ENCODE measurements around the gene TEPSIN.

TEPSIN gene

DNA sequence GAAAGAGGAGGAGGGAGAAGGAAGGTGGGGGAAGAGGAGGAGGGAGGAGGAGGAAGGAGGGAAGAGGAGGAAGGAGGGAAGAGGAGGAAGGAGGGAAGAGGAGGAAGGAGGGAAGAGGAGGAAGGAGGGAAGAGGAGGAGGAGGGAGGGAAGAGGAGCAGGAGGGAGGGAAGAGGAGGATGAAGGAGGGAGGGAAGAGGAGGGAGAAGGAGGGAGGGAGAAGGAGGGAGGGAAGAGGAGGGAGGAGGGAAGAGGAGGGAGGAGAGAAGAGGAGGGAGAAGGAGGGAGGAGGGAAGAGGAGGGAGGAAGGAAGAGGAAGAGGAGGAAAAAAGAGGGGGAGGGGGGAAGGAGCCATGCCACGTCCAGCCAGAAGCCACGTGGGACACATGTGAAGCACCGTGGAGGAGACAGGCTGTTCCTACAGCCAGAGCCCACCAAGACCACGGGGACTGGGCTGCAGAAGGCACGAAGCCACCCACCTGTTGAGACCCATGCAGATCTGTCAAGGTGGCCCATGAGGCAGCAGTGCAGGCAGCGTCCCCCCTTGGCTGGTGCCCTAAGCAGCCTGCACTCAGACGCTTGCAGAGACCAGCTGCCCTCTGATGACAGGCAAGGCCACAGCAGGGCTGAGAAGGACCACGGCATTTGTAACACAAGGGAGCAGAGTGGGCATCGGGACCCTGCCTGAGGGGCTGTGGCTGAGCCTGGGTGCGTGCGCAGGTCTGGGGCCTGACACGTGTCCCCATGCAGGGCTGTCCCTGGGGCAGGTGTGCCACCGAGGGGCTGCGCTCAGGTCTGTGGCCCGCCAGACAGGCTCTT is 10.6 kb upstream of the TEPSIN start:
- no peak for DNase-seq

DNA sequence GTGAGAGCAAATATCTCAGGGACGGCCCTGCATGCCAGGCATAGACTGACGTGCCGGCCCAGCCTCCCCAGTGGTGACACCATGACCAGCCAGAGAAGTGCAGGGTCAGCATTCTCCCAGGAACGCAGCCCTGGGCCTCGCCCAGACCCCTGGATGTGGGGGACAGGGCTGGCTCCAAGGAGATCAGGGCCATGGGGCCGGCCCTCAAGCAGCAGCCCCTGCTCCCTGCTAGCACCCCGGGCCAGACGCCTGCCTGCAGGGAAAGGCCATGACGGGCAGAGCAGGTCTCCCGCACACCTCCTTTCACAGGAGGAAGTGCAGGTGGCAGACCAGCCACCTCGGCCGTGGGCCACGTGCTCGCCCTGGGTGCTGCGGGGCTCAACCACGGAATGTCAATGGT is 9.8 kb upstream of the TEPSIN start:
- no peak for DNase-seq

DNA sequence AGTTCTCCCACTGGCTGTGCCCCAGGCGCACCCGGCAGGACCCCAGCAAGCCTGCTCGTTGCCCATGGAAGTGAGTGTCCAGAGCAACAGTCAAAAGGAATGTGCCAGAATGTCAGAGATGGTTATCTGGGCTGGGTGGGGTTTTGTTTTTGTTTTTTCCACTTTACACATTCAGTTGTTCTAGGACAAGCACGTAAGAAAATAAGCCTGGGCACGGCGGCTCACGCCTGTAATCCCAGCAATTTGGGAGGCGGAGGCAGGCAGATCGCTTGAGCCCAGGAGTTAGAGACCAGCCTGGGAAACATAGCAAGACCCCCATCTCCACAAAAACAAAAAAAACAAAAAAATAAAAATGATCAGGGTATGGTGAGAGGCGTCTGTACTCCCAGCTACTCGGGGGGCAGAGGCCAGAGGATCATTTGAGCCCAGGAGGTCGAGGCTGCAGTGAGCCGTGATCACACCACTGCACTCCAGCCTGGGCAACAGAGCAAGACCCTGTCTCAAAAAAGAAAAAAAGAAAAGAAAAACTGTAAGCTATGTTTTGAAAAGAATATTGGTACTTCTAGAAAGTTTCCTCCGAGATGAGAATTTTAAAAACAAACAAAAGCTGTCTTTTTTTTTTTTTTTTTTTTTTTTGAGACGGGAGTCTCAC is 8.6 kb upstream of the TEPSIN start:
- no peak for DNase-seq

DNA sequence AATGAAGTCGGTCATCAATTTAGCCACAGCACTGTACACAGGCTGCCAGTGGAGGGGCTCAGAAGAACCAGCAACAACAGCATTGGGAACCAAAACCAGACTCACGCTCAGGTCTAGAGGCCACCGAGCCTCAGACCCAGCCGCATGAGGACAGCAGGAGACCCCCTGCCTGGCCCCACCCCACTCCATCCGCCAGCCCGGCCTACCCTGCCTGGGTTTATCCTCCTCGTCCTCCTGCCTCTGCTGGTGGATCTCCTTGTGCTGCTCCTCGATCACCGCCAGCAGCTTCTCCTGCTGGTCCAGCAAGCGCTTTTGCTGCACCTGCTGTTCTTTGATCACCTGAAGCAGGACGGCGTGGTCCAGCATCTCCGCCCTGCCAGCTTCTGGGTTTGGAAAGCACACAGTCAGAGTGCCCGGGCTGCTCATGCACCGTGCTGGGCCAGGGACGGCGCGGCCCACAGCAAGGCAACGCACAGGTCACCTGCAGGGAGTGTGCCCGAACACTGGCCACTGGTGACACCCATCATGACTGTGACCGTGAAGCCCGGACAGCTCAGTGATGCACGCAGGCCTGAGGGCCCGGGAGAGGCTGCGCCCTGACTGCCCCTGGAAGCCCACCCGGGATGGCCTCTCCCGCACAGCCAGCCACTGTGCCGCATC is 8.0 kb upstream of the TEPSIN start:
- DNase-seq: no peak

DNA sequence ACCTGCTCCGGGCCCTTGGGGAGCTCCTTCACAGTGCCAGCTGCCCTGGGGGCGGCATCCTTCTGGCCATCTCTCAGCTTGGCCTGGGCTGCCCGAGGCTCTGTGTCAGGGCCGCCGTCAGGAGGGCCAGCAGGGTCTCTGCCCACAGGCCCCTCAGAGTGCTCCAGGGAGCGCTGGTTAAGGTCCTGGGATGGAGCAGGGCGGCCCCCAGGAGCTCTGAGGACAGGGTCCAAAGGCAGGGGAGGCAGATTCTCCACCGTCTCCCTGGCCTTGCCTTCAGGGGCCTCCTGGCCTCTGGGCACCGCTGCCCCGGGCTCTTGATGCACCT is 7.5 kb upstream of the TEPSIN start:
- DNase-seq: no peak

DNA sequence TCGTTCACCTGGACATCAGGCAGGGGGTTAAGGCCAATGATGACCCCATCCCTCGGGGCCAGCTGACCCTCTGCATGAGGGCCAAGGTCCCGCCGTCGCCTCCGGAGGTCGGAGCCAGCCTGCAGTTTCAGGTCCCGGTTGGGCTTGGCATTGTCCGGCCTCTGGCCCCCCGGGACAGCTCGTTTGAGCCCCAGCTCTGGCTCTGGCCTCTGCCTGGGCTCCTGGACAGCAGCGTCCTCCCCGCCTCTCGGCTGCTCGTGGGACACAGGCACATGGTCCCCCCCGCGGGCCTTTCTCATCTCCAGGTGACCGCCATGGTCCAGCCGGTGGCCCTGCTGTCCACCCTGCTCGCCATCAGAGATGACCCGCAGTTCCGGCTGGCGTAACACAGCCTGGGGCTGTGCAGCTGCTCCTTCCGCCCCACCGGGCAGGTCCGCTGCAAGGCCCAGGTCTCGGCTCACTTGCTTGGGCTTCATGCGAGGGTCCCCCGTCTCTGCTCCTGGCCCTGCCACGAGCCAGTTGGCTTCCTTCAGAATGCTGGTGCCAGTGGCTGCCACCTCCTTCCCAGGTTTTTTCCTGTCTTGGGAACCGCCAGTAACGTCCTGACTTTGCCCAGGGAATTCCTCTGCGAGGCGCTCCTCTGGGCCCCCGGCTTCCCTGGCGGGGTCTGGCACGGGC is 6.9 kb upstream of the TEPSIN start:
- no peak for DNase-seq

DNA sequence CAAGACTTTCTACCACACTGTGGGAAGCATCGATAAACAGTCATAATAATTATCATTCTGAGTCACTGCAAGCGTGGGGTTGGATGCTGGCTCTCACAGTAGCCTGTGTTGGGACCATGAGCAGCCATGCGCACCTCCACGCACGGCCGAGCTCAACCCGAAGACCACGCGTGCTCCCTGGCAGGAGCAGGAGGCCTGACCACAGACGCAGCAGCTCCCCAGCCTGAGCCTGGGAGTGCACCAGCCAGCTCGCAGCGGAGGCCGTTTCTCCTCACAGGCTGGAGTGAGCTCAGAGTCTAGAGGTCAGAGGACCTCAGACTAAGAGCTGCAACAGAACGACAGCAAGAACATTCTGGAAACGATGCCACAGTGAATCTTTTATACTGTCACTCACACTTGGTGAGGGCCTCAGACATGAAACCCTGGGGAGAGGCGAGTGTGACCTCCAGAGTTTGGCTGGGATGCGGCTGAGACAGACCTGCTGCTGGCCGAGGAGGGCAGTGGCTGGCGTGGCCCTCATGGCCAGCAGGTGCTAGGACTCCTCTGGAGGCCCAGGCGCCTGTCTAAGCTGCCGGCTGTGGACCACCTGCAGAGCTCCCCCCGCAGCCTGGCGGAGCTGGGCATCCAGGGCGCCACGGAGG is 6.3 kb upstream of the TEPSIN start:
- DNase-seq: no peak

DNA sequence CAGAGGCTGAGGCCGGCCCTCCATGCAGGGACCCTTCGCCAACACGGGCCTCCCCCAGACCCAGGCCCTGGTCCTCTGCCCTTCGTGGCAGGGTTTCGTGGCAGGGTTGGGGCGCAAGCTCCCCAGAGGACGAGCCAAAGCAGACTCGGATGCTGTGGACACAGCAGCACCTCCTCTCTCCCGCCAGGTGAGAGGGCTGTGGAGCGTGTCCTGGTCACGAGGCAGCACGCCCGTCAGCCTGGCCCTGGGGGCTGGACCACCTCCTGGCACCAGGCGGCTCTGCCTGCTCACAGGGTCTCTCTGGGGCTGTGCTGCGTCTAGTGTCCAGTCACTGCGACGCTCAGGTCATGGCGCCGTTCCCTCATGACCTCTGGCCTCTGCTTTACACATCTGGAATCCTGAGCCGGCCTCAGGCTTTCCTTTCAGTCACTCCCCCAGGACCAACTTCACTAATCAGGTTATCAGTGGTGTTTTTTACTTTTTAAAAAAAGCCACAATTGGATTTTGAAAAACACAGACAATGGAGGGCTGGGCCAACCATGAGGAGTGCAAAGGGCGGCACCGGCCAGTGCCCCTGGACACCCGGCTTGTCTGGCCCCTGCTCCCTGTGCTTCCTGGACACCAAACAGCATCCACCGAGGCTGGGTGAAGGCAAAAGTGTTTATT is 5.6 kb upstream of the TEPSIN start:
- DNase-seq: no peak

DNA sequence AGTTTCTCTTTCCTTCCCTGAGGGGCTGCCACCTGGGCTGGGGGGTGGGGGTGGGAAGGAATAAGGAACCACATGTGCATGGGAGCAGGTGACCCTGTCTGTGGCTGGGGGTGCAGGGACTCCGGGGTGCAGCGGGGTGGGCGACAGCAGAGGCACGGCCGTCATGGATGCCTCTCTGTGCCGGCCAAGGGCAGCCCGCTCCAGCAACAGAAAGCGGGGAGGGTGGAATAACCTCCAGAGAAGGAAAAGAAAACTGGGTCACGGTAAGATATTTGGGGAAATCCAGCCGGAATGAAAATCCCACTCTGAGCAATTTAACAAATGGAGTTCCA is 4.4 kb upstream of the TEPSIN start:
- no peak for DNase-seq

DNA sequence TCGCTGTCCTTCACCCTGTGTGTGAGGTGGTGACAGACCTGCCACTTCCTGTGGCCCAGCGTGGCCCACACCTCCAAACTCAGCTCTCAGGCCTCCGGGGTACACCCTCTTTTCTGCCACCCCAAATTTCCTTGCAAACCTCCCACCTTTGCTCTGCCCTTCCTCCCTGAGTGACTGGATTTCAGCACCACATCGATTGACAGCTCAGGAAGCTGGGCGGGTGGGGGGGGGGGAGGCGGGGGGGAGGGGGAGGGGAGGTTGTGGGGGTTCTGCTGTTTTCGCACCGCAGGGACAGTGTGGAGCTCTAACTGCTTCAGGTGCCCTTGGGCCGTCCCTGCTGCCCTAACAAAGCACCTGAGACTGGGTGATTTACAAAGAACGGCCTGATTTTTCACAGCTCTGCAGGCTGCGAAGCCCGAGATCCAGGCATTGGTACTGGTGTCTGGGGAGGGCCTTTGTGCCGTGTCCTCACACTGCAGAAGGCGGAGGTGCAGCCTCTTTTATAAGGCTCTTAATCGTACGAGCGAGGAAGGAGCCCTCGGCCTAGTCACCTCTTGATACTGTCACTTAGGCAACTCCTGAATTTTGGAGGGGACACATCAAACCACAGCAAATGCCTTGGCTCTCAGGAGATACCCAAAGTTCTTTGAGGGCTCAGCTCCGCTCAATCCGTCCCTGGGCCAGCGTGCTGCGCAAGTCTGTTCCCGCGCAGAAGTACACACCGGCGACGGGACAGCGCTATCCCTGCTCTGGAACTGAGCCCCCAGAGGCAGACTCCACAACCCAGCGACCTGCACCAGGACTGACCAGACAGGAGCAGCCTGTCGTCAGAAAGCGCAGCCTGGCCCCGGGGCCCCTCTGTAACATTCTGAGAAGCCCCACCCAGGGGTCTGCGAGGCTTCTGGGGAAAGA is 3.8 kb upstream of the TEPSIN start:
- no peak for DNase-seq

DNA sequence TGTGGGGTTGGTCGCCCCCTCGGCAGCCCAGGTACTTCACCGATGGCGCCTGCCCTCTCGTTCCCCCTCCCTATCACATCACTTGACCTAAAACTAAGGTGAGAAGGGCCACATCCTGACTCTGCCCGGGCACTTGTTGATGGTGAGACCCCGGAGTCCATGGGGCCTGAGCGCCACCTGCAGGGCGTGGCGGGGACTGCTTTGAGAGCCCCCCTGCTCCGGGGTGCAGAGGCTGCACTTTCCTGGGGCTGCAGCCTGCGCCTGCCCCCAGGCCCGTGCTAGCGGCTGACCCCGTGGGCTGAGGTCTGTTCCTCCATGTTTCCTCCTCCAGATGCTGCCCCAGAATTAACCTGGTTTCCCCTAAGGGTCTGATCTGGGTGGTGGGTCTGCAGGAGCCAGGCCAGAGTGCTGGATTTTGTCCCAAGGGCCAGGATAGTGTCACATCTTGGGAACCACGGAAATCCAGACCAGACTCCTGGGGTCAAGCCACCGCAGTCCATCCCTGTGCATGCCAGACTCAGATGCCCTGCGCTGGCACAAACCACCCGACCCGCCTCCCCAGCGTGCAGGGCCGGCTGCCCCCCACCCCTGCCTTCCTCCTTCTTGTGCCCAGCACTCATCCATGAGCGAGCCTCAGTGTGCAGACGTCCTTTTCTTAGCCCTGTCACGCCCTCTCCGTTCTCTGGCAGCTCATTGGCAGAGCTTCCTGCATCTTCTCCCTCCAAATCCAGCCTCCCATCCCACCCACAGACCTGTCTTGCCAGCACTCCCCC is 3.0 kb upstream of the TEPSIN start:
- peak; percentile 91 for DNase-seq

DNA sequence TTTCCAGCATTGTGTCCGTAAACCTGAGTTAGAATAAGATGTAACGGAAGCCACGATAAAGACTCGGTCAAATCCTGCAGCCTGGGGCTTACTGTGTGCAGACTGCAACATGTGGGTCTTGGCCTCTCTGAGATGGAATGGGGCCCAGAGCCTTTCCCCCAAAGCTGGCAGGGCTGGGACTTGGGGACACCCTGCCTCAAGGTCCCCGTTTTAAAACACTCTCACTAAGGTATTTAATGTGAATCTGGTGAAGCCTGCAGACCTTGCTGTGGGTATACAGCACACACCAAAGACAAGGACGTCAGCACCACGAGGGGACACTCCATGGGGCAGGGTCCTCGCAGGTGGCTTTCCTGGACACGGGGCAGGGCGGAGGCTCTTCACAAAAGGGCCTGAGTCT is 2.3 kb upstream of the TEPSIN start:
- no peak for DNase-seq

DNA sequence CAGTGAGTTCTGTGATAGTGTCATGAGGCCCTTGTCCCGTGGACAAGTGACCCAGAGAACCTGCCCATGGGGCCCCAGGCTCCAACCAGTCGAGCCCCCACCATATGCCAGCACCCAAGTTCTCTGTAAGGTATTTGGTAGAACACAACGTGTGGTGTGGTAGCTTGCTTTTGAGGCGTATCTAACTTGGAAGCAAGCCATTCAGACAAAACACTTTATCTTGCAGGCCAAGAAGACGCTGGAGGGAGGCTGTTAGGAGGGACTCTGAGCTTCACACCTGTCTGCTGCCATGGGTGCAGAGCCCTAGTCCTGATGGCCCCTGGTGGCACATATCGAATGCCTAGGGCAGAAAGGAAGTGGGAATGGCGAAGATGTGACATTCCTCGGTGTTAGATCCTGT is 1.9 kb upstream of the TEPSIN start:
- no peak for DNase-seq

DNA sequence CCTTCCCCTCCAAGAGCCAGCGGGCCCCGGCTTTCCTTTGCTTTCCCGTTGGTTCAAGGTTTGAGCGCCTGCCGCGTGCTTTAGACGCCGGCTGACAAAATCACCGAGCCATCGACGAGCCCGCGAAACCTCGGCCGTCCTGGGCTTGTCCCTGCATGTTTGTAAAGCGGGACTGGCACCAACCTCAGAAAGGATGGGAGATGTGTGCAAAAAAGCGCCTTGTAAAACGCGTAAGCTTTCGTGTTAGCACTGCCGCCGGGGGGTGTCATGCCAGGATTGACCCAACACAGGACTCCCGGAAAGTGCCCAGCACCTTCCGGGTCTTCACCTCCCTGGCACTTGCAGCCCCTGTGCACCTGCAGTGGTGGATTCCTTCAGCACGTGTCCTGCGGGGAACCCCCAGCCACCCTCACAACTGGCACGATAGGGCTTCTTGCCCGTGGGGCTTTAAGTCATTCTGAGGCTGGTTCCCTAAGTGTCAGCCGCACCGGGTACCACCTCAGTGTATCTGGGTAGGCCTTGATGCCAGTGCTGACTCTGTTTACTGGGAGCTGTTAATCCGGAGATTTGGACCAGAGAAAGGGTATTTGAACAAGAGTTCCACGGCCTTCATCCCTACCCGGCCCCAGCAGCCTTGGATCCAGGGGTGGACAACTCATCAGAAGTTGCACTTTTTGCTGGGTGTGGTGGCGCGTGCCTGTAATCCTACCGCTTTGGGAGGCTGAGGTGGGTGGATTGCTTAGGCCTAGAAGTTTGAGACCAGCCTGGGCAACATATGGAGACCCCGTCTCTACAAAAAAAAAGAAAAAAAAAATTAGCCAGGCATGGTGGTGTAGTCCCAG is 1.1 kb upstream of the TEPSIN start:
- peak; percentile 77 for DNase-seq

DNA sequence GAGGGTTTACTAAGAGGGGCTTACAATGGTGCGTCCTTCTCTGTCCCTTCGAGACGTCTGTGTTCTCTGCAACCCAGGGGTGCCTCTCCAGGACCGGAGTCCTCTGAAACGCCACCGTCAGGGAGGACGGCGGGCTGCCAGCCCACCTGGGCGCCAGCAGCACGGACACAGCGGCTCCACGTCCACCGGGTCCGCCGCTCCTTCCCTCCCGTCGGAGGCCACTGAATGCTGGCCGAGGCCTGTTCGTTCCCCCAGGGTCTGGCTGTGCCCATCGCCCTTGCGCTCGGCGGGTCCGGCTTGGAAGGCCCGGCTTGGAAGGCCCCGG is 403 bp downstream of the TEPSIN start:
- no peak for DNase-seq

DNA sequence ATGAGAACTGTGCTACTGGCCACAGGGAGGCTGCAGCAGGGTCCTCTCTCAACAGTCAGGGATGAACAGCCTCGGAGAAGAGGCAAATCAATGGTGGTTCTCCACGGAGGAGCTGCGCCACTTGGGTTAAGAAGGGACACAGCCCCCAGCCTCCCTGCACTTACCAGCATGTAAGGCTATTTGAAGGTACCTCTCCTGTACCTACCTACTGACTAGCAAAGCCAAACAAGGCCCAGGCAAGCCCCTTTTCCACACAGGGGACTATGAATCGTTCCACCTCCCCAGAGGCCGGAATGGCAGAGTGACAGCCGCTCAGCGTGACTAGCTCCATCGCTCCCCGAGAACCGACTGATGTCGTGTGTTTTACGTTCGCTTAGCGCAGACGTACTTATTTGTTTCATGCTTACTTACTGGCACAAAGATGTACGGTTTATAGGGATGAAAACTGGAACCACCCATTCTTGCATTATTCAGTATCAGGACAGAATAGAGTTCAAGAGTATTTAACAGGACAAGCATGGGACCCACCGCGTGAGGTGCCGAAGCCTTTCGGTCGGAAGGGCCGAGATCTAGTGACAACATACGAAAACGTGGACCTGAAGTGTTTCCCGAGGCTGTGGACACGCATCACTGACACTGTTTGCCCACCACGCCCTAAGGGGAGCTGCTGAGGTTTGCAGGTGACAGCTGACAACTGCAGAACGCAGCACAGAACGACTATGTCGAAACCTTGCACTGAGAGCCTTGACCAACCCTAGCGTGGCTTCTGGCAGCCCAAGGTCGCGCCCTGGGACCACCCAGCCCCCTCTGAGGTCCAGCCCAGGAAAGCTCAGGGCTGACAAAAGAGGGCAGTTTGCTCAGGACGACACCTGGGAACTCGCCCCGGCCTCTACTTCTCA is 1.0 kb downstream of the TEPSIN start:
- DNase-seq: no peak

DNA sequence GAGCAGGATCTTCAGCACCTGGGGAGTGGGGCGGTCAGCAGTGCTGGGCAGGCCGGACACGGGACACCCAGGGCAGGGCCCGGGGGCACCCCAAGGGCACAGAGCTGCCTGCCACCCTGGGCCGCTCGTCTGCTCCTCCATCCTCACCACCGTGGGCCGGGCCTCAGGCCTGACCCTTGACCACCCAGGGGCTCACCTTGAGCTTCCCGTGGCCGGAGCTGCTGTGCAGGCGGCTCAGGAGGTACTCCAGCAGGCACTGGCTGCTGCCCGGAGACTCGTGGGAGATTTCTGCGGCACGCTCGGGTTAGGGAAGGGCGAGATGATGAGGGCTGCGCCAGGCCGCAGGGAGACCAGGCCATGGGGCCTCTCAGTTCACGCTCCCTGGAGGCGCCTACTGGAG is 2.1 kb downstream of the TEPSIN start:
- no peak for DNase-seq

DNA sequence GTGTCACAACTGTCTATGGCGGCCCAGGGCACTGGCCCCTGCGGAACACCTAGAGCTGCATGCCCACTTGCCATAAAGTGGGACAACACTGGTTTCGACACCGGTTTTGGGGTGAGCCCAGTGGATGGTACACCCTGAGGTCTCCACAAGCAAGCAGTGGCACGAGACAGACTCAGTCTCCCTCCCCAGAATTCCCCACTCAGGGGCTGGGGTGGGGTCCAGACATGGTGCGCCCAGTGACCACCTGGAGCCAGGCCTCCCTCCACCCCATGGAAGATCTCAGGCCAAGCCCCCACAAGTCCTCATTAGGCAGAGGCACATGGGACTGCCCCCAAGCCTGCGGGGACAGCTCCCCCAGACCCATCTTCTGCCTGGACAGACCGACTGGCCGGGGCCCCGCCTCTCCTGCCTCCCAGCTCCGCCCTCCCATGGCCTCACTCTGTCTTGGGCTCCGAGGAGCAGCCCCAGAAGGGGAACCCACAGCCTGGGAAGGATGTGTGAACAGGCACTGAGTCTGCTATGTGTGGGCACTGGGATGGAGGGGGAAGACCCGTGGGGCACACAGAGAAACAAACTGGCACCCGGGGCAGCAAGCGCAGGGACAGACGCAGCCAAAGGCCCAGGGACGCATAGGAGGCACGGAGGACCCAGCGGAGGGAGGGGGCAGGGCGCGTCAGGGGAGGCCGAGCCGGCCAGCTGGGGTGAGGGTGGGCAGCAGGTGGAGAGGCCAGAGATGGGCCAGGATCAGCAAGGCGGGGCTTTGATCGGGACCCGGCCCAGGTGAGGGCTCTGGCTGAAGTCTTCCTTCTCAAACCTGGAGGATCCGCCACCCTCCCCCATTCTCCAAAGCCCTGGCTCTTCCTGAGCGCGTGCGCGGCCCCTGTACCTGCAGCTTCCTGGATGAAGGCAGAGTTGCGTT is 2.8 kb downstream of the TEPSIN start:
- no peak for DNase-seq
